Eye (tissue), 1 donor: ENCODE data around the gene RPS10.
A peak's percentile ranks its signal among the peaks of the same experiment; 100 is the strongest.

Source experiments
- DNase-seq: peaks from one replicate; pipeline ENCODE4 v3.0.0-alpha.2; 2015

Gene RPS10

DNA sequence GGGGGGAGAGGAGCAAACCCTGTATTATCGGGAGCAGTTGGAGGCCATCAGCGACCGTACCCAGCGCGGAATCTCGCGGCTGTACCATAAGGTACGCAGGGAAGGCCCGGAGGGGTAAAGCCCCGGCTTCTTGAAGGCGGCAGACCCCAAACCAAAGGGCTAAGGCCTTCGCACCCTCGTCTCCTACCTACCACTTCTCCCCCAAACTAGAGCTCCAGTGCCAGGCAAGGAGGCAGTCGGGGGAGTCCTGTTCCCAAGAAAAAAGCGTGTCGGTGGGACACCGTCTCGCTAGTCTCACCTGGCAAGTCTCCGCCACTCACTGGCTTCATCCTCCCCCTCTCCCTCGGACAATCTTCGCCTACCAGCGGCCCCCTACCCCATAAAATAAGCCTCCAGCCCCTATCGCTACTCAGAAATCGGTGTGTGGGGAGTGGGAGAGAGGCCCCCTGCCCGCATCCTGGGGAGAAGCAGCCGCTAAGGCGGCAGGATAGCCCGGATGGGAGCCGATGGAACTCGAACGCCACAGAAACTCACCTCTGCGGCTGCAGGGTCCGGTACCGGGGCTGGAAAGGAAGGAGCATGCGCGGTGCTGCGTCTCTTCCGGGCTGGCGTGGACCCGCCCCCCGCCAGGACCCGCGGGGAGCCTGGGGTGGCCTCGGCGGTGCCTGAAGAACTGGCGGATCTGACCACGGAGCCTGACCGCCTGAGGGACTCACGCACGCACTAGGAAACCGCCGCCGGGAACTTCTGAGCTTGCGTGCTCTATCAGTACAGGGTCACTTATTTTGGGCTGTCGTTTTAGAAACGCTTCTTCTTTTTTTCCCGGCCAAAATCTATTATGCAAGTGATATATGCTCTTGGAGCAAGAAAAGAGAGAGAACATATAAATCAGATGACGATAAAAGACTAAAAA is at the start of gene RPS10:
Gene RPS10 (minus strand): TSS at position 572 of the 913 bp plus-strand sequence. CDS start 848 bp downstream, outside the sequence.
- DNase-seq: peak; percentile 98

DNA sequence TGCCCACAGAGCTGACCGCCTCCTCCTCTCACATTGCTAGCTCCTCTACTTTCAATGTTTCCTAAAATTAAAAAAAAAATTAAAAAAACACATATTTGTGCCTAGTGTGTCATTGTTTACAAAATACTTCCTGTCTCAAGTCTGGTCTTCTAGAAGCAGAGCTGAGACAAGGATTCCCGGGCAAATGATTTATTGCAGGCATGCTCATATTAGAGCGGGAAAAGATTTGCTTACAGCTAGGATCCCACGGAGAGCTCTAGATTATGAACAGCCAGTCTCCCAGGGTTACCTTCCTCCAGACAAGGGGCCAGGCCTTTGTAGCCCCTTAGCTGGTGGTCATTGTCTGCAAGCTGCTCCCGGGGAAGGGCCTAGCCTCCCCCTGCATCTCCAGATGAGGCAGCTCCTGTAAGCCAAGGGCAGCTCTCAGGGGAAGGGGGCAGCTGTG is 49.4 kb upstream of the RPS10 start:
- peak; percentile 28 for DNase-seq

DNA sequence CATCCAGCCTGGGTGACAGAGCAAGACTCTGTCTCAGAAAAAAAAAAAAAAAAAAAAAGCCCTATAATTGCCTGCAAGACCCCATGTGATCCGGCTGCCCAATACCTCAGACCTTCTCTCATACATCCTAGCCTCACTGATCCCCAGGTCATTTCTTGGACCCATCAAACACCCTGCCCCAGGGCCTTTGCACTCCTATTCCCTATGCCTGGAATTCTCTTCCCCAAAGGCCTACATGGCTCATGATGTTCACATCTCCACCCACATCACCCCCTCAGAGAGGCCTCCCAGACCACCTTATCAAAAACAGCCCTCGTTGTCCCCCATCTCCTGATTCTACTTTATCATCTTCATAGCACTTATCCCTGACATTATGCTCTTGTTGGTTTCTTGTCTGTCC is 48.9 kb upstream of the RPS10 start:
- no peak for DNase-seq

DNA sequence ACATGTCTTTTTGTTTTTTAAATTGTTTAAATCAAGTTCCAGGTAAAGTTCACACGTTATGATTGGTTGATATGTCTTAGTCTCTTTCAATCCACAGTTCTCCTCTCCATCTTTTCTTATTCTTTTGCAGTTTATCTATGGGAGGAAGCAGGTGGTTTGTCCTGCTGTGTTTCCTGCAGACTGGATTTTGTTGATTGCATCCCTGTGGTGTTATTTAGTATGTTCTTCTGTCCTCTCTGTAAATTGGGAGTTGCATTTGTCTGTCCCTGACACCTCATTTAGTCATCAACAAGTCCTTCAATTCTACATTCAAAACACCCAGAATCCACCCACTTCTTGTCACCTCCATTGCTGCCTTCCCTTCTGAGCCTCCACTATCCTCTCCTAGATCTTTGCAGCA is 48.1 kb upstream of the RPS10 start:
- no peak for DNase-seq

DNA sequence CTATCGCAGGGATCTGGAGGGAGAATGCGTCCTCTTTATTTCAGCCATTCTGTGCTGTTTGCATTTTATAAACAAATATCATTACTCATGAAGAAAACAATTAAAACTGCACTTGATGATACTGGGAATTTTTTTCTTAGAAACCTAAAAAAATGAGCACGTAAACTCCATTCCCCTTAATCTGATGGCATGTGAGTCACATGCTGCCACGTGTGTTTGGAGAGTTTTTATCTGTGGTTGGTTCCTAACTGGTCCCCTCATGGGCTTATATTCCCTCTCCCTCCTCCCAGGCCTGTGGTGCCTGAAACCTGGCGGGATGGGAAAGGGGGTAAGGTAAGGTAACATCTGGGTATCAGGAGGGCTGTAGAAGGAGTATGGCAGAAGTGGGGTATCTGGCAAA is 46.6 kb upstream of the RPS10 start:
- no peak for DNase-seq

DNA sequence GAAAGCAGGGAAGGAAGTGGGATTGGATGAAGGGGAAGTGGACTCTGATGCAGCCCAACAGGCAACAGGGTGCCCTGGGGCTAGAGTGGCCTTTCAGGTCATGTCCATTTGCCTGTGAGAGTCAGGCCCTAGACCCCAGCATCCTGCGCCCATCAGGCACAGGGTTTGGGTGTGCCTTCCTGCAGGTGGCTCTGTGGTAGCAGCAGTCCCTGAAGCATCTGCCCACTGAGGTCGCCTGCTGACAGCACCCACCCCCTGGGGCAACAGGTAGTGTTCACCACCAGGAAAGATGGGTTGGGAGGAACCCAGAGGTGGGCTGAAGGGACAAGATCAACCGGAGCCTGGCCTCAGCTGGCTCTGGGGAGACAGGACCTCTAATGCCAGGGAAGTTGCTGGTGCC is 43.6 kb upstream of the RPS10 start:
- no peak for DNase-seq

DNA sequence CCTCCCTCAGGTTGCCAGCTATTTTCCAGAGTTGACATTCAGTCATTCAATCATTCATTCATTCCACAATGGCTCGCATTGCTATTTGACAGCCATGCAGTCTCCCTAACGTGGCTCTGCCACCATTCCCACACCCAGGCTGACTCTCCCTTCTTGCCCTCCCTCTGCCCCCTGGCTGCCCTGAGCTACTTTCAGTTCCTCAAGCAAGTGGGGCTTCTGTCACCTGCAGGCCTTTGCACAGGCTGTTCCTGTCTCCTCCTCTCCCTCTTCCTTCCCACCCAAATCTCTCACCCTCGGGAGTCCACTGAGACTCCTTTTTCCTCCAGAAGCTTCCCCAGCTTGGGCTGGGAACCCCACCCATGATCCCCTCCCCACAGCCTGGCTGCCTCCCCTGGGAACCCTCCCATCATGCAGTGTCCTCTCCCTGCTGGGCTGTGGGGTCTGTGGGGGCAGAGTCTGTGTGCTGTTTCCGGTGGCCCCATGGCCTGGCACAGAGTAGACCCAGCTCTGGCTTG is 42.6 kb upstream of the RPS10 start:
- DNase-seq: no peak

DNA sequence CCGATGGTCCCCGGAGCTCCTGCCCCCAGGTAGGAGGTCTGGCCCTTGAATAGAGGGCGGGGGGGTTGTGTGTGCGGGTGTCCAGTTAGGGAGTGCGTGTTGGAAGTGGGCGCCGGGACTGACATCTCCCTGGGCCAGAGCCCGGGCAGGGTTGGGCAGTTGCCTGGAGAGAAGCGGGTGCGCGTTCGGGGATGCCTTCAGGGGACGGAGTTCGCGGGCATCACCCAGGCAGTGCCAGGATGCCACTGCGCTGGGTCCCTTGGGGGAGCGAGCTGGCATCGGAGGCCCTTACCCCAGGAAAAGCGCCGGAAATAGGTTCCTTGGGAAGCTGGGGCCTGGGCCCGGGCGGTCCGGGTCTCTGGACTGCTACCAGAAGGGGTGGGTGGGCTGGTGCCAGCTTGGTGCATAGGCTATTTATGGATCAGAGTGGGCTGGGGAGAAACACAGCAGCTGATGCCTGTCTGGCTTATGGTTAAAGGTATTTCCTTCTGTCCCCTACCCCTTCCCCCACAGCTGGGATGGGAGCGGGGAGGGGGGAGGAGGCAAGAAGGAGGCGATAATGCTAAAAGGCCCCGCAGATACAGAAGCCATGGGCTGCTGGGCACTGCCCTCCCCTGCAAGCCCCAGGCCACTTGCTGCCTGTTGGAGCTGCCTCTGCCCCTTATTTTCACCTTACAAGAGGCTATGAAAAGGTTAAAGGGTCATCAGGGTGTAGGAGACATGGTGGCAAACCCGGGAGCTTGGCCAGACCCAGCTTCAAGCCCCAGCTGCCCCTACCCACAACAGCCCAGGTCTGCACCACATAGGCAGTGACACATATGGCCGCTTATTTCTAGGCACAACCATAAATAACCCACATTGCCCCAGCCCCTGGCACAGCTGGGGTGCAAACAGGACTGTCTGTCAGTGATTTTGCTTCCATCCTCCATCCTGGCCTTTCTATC is 40.6 kb upstream of the RPS10 start:
- DNase-seq: no peak

DNA sequence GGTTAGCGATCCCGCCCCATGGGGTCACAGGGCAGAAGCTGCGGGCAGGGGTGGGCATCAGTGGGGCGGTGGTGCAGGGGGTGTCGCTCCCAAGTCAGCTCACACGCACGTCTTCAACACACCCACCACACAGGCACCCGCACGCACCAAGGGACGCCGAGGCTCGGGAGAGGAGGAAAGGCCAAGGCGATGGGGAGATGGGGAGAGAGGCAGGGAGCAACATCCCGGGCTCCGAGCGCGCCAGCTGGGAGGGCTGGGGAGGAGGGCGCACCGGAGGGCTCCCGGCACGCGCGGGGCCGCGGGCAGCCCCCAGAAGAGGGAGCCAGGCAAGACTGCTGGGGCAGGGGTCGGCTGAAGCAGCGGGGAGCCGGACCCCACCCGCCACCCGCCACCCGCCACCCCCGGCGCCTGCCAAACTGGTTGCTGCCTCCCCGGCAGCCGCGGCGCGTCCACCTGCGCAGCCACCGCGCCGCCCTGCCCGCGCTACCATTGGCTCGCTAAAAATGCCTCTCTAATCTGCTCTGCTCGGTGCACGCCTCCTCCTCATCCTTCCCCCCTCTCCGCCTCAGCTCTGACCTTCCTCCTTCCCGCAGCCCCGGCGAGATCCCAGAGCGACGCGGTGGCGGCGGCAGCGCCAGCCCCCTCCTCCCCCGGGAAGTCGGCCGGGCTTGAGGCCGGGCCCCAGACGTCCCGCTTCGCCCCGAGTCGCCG is 39.8 kb upstream of the RPS10 start, which contains the start of gene PACSIN1:
Gene PACSIN1 (plus strand): TSS at position 546 of the 711 bp plus-strand sequence. CDS start 60,230 bp downstream, outside the sequence.
- peak; percentile 66 for DNase-seq

DNA sequence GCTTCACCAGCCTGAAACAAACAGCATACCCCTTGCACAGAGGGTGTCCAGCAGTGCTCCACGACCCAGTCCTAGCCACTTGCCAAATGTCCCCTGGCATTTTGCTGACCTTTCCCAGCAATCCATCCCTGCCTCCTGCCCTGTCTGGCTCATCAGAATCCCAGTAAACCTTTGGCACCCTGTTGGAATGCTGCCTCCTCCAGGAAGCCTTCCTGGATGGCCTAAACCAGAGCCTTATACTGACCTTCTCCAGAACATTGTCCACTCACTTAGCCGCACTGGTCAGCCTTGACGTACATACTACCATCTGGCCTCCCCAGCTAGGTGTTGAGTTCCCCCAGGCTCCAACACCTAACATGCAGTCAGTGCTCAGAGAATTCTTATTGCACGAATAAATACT is 38.0 kb upstream of the RPS10 start:
- DNase-seq: no peak

DNA sequence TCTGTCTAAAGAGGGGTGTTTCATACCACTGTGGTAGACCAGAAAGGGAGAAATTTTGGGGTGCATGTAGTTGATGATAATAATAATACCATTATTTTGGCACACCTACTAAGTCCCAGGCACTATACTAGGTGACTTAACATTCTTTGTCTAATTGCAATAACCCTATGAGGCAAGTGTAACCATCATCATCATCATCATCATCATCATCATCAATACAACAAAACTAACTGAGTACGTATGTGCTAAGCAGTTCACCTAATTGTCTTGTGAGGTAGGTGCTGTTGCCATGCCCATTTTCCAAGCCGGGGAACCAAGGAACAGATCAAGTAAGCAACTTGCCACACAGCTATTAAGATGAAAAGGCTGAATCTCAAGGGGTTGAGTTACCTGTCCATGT is 37.4 kb upstream of the RPS10 start:
- DNase-seq: no peak

DNA sequence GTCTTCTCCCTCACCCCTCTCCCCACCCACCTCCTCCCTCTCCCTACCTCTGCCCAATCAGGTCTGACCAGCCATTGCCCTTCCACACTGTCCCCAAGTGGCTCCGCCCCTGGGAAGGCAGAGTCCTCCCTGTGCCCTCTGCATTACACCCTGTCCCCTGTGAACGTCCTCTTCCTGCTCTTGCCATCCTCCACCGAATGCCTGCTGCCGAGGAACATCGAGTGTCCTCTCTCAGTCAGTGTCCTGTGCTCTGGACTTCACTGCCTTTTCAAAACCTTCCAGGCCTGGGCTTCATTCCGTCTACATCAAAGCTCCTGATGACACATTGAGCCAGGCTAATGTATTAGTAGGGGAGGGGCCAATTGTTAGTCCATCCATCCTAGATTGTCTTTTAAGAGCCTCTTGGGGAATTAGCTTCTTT is 36.7 kb upstream of the RPS10 start:
- DNase-seq: peak; percentile 57

DNA sequence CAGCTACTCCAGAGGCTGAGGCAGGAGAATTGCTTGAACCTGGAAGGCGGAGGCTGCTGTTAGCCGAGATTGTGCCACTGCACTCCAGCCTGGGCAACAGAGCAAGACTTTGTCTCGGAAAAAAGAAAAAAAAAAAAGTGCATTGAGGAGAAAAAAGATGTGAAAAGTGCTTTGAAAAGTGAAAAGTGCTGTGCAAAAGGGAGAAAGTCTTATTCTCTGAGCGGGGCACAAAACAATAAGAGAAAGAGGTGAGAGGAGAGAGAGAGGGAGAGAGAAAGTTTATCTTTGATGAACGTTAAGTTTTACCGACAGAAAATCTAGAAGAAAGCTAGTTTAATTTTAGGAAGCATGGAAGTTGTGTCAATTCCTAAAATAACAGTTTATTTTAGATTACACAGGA is 36.1 kb upstream of the RPS10 start:
- no peak for DNase-seq

DNA sequence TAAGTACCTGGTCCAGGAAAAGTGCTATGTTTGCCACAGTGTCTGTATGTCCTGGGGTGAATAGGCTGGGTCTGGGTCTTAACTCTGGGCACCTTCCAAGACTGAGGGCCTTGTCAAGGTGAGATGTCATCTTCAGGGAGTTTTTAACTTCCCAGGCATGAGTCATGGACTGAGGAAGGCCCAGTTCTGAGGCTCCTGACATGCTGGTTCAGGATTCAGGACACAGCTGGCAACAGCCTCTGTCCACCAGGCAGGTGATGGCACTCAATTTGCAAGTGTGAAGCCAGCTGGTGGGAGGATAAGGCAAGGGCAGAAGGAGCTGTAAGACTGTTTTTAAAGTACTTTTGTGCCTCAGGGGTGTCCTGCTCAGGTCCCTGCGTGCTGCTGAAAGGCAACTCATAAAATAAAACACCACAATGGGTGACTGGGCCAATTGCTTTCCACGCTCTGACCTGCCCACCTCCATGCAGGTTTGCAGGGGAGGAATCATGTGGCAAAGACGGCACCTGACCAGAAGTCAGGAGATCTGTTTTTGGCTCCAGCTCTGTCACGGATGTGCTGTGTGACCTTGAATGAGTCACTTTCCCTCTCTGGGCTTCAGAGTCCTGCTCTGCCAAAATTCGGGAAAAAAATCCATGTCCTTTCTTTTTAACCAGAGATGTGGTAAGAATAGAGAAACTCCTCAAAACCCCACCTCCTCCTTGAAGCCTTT is 35.1 kb upstream of the RPS10 start:
- no peak for DNase-seq

DNA sequence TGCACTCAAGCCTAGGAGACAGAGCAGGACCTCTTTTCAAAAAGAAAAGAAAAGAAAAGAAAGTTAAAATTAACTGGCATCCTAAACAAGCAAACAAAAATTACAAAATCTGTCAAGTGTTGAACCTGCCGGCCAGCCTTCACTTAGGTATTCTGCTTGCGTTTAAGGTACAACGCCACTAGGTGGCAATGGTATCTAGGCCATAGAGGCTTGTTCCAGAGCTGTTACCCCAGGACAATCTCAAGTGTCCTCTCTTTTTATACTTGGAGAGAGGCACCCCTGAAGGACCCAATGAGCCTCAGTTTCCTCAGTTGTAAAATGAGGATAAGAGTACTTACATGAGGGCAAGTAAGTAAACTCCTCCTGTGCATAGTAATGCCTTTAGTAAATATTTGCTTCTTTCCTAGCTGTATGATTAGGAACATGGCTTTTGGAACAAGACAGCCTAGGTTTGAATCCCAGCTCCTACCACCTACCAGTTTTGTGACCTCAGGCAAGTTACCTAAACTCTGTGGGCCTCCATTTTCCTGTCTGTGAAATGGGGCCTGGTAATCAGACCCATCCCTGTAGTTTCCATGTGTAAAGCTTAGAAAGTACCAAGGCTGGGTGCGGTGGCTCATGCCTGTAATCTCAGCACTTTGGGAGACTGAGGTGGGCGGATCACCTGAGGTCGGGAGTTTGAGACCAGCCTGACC is 34.2 kb upstream of the RPS10 start:
- peak; percentile 63 for DNase-seq

DNA sequence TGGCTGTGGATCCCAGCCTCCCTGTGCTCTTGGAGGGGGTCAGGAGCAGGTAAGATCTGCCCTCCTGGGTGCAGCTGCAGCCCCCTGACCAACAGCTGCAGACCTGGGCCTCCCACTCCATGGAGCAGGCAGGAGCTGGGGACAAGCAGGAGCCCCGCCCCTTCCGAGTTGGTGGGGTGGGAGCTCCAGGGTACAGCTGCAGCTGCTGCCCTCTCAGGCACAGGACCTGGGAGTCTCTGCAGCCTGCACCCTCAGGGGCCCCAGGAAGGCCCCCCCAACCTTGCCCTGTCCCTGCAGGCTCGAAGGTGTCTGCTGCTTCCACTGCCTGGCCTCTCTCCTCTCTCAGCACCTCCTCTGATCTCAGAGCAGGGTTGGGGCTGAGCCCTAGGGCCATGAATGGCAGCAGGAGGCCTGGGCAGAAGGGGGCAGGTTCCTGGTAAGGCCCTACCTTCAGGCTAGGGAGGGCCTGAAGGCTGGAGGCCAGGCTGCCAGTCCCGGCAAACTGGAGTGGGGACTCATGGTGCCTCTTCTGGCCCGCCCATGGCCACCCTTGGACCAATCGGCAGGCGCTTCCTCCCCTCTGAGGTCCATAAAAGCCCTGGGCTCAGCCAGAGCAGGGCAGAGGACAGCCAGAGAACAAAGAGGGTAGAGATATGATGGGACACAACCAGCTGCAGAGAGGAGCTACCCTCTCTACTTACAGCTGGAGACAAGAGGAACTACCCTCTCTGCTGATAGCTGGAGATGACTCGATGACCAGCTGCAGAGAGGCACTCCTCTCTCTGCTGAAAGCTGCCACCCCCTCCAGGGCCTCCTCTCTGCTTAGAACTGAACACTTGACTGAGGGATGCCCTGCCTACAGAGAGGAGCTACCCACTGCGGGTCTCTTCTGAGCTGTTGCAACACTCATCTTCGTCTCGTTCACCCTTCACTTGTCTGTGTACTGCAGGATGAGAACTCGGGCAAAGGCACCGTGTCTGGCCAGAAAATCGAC is 32.2 kb upstream of the RPS10 start:
- no peak for DNase-seq

DNA sequence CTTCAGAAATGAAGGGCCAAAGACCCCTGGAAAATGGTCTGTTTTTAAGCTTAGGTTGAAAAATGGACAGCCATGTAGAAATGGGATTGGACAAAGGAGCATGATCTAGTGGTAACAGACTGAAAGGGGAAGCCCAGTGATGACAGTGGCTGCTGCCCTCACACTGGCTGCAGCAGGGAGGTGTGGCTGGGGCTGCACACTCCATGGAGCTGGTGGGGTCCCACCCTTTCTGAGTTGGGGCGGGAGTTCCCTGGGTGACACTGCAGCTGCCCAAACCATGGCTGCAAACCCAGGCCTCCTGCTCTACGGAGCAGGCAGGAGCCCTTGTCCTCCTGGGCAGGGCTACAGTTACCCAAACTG is 31.5 kb upstream of the RPS10 start:
- DNase-seq: no peak

DNA sequence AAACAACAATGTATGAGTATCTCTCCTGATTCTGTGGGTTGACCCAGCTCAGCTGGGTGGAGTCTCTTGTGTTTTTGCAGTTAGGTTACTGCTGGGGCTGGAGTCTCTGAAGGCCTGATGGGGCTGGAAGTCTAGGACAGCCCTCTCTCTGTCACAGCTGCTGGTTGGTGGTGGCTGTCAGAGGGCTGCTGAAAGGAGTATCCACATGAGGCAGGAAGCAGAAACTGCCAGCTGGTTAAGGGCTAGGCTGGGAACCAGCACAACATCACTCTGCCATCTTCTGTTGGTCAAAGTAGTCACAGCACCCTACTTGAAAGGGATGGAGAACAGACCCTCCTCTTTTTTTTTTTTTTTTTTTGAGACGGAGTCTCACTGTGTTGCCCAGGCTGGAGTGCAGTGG is 30.0 kb upstream of the RPS10 start:
- no peak for DNase-seq

DNA sequence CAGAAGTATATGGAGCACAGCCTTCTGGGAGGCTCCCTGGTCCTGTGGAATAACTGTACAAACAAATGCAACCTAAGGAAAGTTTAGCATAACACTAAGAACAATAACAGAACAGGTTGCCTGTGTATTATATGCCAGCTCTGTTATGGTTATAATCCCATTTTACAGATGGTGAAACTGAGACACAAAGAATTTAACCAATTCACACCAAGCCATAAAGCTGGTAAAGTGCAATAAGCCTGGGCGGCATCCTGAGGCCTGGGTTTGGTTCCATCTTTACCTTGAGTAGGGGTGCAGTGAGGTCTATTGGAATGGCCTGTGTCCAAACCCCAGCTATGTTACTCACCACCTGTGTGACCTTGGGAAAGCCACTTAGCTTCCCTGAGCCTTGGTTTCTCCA is 25.3 kb upstream of the RPS10 start:
- no peak for DNase-seq

DNA sequence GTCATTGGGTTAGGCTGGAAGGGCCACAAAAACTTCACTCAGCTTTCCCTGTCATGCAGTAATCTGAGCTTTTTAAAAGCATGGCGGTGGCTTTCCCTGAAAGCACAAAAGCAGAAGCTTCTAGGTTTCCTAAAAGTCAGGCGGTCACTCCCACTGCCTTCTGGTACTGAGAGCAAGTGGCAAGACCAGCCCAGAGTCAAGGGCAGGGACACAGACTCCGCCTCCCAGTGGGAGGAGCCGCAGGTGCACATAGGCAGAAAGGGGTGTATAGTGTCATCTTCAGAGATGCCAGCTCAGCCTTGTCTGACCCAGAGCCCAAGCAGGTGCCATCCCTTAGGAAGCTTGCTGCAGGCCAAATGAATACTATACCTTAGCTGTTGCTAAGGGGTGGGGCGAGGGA is 22.0 kb upstream of the RPS10 start:
- DNase-seq: no peak
